Prostate gland (tissue), 2 donors: ENCODE results near the gene SLC25A26. TPM values are rescaled to one million over a fixed set of nuclear protein-coding genes. Genes with fewer than 3 reads are reported as not detected.

Source experiments
- DNase-seq: peaks from one replicate; pipeline ENCODE4 v3.0.0-alpha.2; 2019; ENCODE audit warnings: low spot score
- H3K27ac ChIP-seq, 2 donors: fragments of 200-600 bp; sonication (generic); 2 replicates each; pipeline ENCODE4 v1.5.1; 2017 to 2019
- H3K27me3 ChIP-seq: fragments of 200-600 bp; sonication (generic); replicated peaks from 2 replicates; pipeline ENCODE4 v1.5.1; 2019; ENCODE audit not compliant: insufficient read depth
- H3K36me3 ChIP-seq, 2 donors: fragments of 200-600 bp; sonication (generic); 1 replicate in 1 of 2; 2 replicates in 1 of 2; pipeline versions ENCODE4 v1.5.1 to v1.8.1; 2017 to 2019
- H3K4me1 ChIP-seq: fragments of 200-600 bp; sonication (generic); replicated peaks from 2 replicates; pipeline ENCODE4 v1.5.1; 2019
- H3K4me3 ChIP-seq, 2 donors: fragments of 200-600 bp; sonication (generic); 2 replicates each; pipeline ENCODE4 v1.5.1; 2017 to 2019
- H3K9me3 ChIP-seq: fragments of 200-600 bp; sonication (generic); 2 replicates; pipeline ENCODE4 v1.5.1; 2017
- POLR2A ChIP-seq: fragments of 450-650 bp; IDR thresholded peaks from one replicate; pipeline ENCODE4 v1.6.1; 2016; ENCODE audit warnings: antibody characterized with exemption, mild to moderate bottlenecking
- POLR2AphosphoS5 ChIP-seq: sonication (generic); formaldehyde crosslinking; IDR thresholded peaks from one replicate; pipeline ENCODE4 v1.6.1; 2017; ENCODE audit warnings: antibody characterized with exemption
- WGBS: methylation state at CpG from one replicate; pipeline ENCODE4 v1.1.5; 2018; 5-methylcytosine and 5-hydroxymethylcytosine counted together
- intact Hi-C: fragments of 100-400 bp; cut with DNase I; formaldehyde crosslinking; loops from one replicate; pipeline ENCODE4 v1.14.2; 2022
- total RNA-seq, 2 donors: library from RNA; depleted of rRNA; stranded (reverse); fragments of >200 nt; gene quantifications; one replicate each; pipeline ENCODE4 v1.1.0, GENCODE V29; 2016
- TF ChIP-seq, protein P1 (sequence below), 4 experiments: fragments of 200-600 bp in 2 of 4; fragments of 450-650 bp in 2 of 4; sonication (generic) in 2 of 4; IDR thresholded peaks; 1 replicate in 3 of 4; 2 replicates in 1 of 4; pipeline ENCODE4 v1.5.1; 2016 to 2019; ENCODE audit warnings: antibody characterized with exemption in 4 of 4, mild to moderate bottlenecking in 2 of 4, moderate library complexity in 2 of 4

Gene SLC25A26
- total RNA-seq, 2 donors from 2014 or later: 24.4 to 32.3 TPM

DNA sequence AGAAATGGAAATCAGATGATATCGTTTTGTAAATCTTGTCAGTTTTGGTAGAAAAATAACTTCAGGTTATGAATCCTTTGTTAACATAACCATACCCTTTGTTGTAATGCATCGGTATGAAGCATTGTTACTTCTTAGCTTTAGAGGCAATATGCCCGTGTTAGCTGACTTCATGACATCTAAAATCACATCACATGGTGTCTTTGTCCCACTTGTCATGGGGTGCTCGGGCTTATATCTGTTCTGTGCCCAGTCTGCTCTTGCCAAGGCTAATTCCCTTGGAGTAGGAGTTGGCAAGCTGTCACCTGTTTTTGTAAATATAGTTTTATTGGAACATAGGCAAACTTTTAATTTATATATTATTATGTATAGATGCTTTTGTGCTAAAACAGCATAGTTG, 39.6 kb downstream of the SLC25A26 start:
- Histone ChIP-seq H3K36me3 (no peaks in the 10 kb centered on the region), H3K27ac (no peak overlapping the region), H3K4me3 (no peak overlapping the region), H3K4me1 (no peaks in the 10 kb centered on the region), H3K9me3 (no peaks in the 10 kb centered on the region), H3K27me3 (no peaks in the 10 kb centered on the region)
- DNase-seq: no peak
- no peak for TF ChIP-seq POLR2AphosphoS5
- no peak for TF ChIP-seq POLR2A
- TF ChIP-seq, protein P1, sequence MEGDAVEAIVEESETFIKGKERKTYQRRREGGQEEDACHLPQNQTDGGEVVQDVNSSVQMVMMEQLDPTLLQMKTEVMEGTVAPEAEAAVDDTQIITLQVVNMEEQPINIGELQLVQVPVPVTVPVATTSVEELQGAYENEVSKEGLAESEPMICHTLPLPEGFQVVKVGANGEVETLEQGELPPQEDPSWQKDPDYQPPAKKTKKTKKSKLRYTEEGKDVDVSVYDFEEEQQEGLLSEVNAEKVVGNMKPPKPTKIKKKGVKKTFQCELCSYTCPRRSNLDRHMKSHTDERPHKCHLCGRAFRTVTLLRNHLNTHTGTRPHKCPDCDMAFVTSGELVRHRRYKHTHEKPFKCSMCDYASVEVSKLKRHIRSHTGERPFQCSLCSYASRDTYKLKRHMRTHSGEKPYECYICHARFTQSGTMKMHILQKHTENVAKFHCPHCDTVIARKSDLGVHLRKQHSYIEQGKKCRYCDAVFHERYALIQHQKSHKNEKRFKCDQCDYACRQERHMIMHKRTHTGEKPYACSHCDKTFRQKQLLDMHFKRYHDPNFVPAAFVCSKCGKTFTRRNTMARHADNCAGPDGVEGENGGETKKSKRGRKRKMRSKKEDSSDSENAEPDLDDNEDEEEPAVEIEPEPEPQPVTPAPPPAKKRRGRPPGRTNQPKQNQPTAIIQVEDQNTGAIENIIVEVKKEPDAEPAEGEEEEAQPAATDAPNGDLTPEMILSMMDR (IDR thresholded peaks at IDR 0.05): no peak
- intact Hi-C loops: no loop called here
- WGBS: 75% methylated on average over 4 of the region's 4 CpGs

DNA sequence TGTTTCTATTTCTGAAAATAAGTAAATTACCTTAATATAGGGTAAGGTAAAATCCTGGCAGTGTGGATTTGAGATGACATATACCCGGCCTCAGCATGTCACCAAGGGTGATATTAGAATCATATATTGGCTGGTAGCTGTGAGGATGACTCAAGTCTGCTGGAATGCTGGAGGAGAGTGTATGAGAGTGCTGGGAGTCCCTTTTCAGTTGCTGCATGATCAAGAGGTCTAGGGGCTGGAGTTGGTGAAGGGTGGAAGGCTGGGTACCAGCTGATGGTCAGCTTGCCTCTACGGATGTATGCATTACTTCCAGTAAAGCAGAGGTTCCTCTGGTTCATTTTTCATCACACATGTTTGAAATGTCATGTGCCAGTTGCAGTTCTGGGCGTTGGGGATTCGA, 40.6 kb downstream of the SLC25A26 start:
- TF ChIP-seq POLR2A (no peak), POLR2AphosphoS5 (no peak)
- TF ChIP-seq, protein P1 (IDR thresholded peaks at IDR 0.05): no peak
- Histone ChIP-seq H3K27me3 (no peaks in the 10 kb centered on the region), H3K4me3 (no peak overlapping the region), H3K27ac (no peak overlapping the region), H3K9me3 (no peaks in the 10 kb centered on the region), H3K4me1 (no peaks in the 10 kb centered on the region), H3K36me3 (no peaks in the 10 kb centered on the region)
- 96% methylated on average over 4 of the region's 4 CpGs for WGBS
- intact Hi-C loops: no loop called here
- no peak for DNase-seq

- DNase-seq: no peak
- Histone ChIP-seq H3K36me3 (no peaks in the 10 kb centered on the region), H3K4me1 (no peaks in the 10 kb centered on the region), H3K4me3 (no peak overlapping the region), H3K9me3 (no peaks in the 10 kb centered on the region), H3K27me3 (no peaks in the 10 kb centered on the region), H3K27ac (no peak overlapping the region)
- 96% methylated on average over 2 of the region's 2 CpGs for WGBS
- intact Hi-C loops: no loop called here
- TF ChIP-seq, protein P1 (IDR thresholded peaks at IDR 0.05): no peak
- TF ChIP-seq POLR2A (no peak), POLR2AphosphoS5 (no peak)
These were observed 44.8 kb downstream of the SLC25A26 start for GRCh38 chr3:66265649-66266048.

GRCh38 chr3:66266551-66266950, 45.8 kb downstream of the SLC25A26 start:
- no peak for TF ChIP-seq POLR2A
- TF ChIP-seq, protein P1 (IDR thresholded peaks at IDR 0.05): no peak
- no peak for TF ChIP-seq POLR2AphosphoS5
- no peaks in the 10 kb centered on the region for H3K4me1 ChIP-seq
- H3K36me3 ChIP-seq: no peaks in the 10 kb centered on the region
- intact Hi-C loops: no loop called here
- no peak overlapping the region for H3K4me3 ChIP-seq
- H3K27me3 ChIP-seq: no peaks in the 10 kb centered on the region
- no peak overlapping the region for H3K27ac ChIP-seq
- DNase-seq: no peak
- no peaks in the 10 kb centered on the region for H3K9me3 ChIP-seq

DNA sequence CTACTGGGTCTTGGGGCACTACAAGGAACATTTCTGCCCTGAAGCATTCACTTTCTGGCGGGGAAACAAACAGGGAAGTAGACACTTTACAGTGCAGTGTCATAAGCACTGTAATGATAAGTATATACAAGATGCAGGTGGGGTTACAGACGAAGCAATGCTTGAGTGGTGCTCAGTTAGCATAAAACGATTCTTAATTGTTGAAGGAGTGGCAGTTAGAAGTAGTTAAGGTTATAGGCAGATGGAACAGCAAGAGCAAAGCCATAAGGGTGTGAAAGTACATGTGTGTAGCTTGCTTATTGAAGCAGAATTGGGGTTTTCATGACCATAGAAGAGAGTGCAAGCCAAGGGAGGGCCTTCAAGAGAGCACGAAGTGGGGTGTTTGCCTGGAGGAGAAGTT, 46.2 kb downstream of the SLC25A26 start:
- H3K36me3 ChIP-seq: no peaks in the 10 kb centered on the region
- 82% methylated on average over 4 of the region's 4 CpGs for WGBS
- TF ChIP-seq POLR2AphosphoS5: no peak
- no peak for TF ChIP-seq POLR2A
- TF ChIP-seq, protein P1 (IDR thresholded peaks at IDR 0.05): no peak
- no peak overlapping the region for H3K27ac ChIP-seq
- intact Hi-C loops: no loop called here
- no peaks in the 10 kb centered on the region for H3K27me3 ChIP-seq
- H3K4me3 ChIP-seq: no peak overlapping the region
- no peaks in the 10 kb centered on the region for H3K4me1 ChIP-seq
- no peaks in the 10 kb centered on the region for H3K9me3 ChIP-seq
- DNase-seq: no peak
